BLaER1 treated with 17β-estradiol and CSF1 and Interleukin-3, amounts not matched to agents 10 nM and 100 nM (cell line): ENCODE measurements around the gene NYNRIN.

Experiments
- H3K27ac ChIP-seq, 11 experiments: shearing (Covaris generic); formaldehyde crosslinking; 2 replicates each; pipeline ENCODE4 v1.8.1; 2022
- H3K27me3 ChIP-seq, 11 experiments: shearing (Covaris generic); formaldehyde crosslinking; 2 replicates each; pipeline ENCODE4 v1.8.1; 2022
- H3K36me3 ChIP-seq, 11 experiments: shearing (Covaris generic); formaldehyde crosslinking; 2 replicates each; pipeline ENCODE4 v1.8.1; 2022
- H3K4me1 ChIP-seq, 10 experiments: shearing (Covaris generic); formaldehyde crosslinking; 2 replicates each; pipeline ENCODE4 v1.8.1; 2022
- H3K4me2 ChIP-seq, 11 experiments: shearing (Covaris generic); formaldehyde crosslinking; 2 replicates each; pipeline ENCODE4 v1.8.1; 2022
- H3K4me3 ChIP-seq, 10 experiments: shearing (Covaris generic); formaldehyde crosslinking; 2 replicates each; pipeline ENCODE4 v1.8.1; 2022
- H3K9ac ChIP-seq, 11 experiments: shearing (Covaris generic); formaldehyde crosslinking; 2 replicates each; pipeline ENCODE4 v1.8.1; 2022
- H3K9me3 ChIP-seq, 11 experiments: shearing (Covaris generic); formaldehyde crosslinking; replicated peaks in 1 of 11; 2 replicates each; pipeline ENCODE4 v1.8.1; 2022
- H4K20me1 ChIP-seq, 11 experiments: shearing (Covaris generic); formaldehyde crosslinking; 2 replicates each; pipeline ENCODE4 v1.8.1; 2022
- Cebpa-rat ChIP-seq, 11 experiments: shearing (Covaris generic); IDR thresholded peaks; 2 replicates each; pipeline ENCODE4 v1.8.1; 2022

Gene NYNRIN

GRCh38 chr14:24429395-24430142, 30.8 kb downstream of the NYNRIN start, which contains the start of the genes CBLN3 and KHNYN:
Gene CBLN3, minus strand, starts transcription at chr14:24429668. Its CDS starts 614 bp downstream, at chr14:24429054.
Gene KHNYN, plus strand, starts transcription at chr14:24429954. Its CDS starts 777 bp downstream, at chr14:24430731.
- Histone ChIP-seq H3K4me2 (peak within 1 kb of the TSS; percentile 88 to 99 (median 98)), H3K9me3 (no peaks in the 10 kb centered on the region), H3K4me1 (peaks cover 60 to 93% (median 86%) of the 10 kb centered on the region in 10 experiments), H4K20me1 (peaks cover 4 to 29% (median 21%) of the 10 kb centered on the region in 11 experiments; a peak in 15 of 22 replicates), H3K27me3 (no peaks in the 10 kb centered on the region), H3K4me3 (peak within 1 kb of the TSS; percentile 78 to 91 (median 84)), H3K9ac (peak within 1 kb of the TSS; percentile 94 to 99 (median 97)), H3K36me3 (peaks cover 22 to 28% (median 26%) of the 10 kb centered on the region in 11 experiments), H3K27ac (peak within 1 kb of the TSS; percentile 96 to 99 (median 98))
- no peak for TF ChIP-seq Cebpa-rat (IDR thresholded peaks at IDR 0.05)

DNA sequence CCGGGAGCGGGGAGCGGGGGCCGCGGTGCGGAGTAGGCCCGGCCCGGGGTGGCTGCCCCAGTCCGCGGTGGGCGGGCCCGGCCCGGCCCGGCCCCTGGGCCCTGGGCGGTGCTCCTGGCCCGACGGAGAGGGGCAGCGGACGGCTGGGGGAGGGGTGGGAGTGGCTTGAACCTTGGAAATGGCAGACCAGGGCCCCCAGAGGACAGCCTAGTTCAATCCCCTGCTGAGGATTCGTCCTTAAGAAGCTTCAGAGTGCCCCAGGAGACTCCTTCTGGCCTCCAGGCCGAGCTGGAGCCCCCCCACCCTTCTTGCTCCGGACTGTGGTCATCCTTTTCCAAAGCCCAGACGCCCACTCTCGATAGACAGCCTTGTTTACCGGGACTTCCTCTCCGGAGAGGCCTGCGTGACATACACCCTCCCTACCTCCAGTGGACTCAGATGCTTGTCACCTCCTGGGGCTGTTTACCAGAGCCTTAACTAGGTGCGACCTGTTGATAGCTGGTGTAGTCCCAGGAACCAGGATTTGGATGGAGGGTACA, 31.4 kb downstream of the NYNRIN start:
- H3K36me3 ChIP-seq = peaks cover 22 to 34% (median 28%) of the 10 kb centered on the region in 11 experiments
- peaks cover 4 to 29% (median 21%) of the 10 kb centered on the region in 11 experiments; a peak in 15 of 22 replicates for H4K20me1 ChIP-seq
- no peak for TF ChIP-seq Cebpa-rat (IDR thresholded peaks at IDR 0.05)
- H3K9me3 ChIP-seq = no peaks in the 10 kb centered on the region
- H3K4me3 ChIP-seq = peak overlapping the region; percentile 78 to 91 (median 84)
- H3K9ac ChIP-seq = peak overlapping the region; percentile 94 to 99 (median 97)
- H3K27me3 ChIP-seq = no peaks in the 10 kb centered on the region
- H3K4me2 ChIP-seq = peak overlapping the region; percentile 88 to 99 (median 98)
- peaks cover 61 to 93% (median 86%) of the 10 kb centered on the region in 10 experiments for H3K4me1 ChIP-seq
- peak overlapping the region; percentile 96 to 99 (median 98) for H3K27ac ChIP-seq

DNA sequence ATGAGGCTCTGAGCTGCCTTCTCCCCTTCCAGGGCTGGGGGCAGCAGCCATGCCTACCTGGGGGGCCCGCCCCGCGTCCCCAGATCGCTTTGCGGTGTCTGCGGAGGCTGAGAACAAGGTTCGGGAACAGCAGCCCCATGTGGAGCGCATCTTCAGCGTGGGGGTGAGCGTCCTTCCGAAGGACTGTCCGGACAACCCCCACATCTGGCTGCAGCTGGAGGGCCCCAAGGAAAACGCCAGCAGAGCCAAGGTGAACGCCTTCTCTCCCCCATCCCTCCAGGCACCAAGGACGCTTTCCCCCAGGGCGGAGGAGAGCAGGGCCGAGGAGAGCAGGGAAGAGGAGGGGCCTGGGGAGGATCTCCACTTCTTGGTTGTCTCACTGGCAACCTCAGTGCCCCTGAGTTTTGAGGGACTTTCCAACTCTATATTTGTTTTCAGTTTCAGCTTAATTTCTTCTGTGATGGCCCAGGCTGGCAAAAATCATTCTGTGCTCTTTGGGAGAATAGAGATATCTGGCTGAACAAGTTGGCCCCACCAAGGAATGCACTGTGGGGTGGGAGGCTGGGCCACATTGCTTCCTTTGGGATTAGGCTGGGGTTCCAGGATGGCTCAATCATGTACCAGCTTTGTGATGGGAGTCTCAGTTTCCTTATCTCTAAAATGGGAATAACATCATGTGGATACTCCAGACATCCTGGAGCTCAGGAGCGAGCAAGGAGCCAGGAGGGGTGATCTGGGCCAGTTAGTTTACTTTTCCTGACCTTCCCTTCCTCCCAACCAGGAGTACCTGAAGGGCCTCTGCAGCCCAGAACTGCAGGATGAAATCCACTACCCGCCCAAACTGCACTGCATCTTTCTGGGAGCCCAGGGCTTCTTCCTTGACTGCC, 32.1 kb downstream of the NYNRIN start:
- Histone ChIP-seq H3K9me3 (no peaks in the 10 kb centered on the region), H3K9ac (peak overlapping the region; percentile 94 to 99 (median 97)), H3K27me3 (no peaks in the 10 kb centered on the region), H3K4me3 (peak overlapping the region; percentile 78 to 91 (median 84)), H3K27ac (peak overlapping the region; percentile 96 to 99 (median 98)), H4K20me1 (peaks cover 4 to 36% (median 21%) of the 10 kb centered on the region in 11 experiments; a peak in 15 of 22 replicates), H3K4me2 (peak overlapping the region; percentile 88 to 99 (median 98)), H3K36me3 (peaks cover 22 to 38% (median 31%) of the 10 kb centered on the region in 11 experiments), H3K4me1 (peaks cover 61 to 93% (median 87%) of the 10 kb centered on the region in 10 experiments)
- no peak for TF ChIP-seq Cebpa-rat (IDR thresholded peaks at IDR 0.05)

GRCh38 chr14:24431569-24432258, 32.9 kb downstream of the NYNRIN start:
- peaks cover 4 to 42% (median 21%) of the 10 kb centered on the region in 11 experiments; a peak in 15 of 22 replicates for H4K20me1 ChIP-seq
- TF ChIP-seq Cebpa-rat (IDR thresholded peaks at IDR 0.05) = no peak
- no peaks in the 10 kb centered on the region for H3K9me3 ChIP-seq
- H3K4me2 ChIP-seq = peak overlapping the region; percentile 88 to 99 (median 98)
- H3K4me3 ChIP-seq = peak overlapping the region; percentile 78 to 91 (median 84)
- H3K27me3 ChIP-seq = no peaks in the 10 kb centered on the region
- peaks cover 22 to 44% (median 34%) of the 10 kb centered on the region in 11 experiments for H3K36me3 ChIP-seq
- peak overlapping the region in 10 of 11 experiments; percentile 96 to 99 (median 98); a peak in 20 of 22 replicates for H3K27ac ChIP-seq
- H3K9ac ChIP-seq = peak overlapping the region; percentile 94 to 99 (median 97); a peak in 21 of 22 replicates
- H3K4me1 ChIP-seq = peaks cover 68 to 93% (median 88%) of the 10 kb centered on the region in 10 experiments

- Histone ChIP-seq H3K9me3 (no peaks in the 10 kb centered on the region), H4K20me1 (peaks cover 4 to 44% (median 21%) of the 10 kb centered on the region in 11 experiments; a peak in 15 of 22 replicates), H3K4me1 (peaks cover 76 to 93% (median 89%) of the 10 kb centered on the region in 10 experiments), H3K4me2 (peak overlapping the region; percentile 88 to 99 (median 98)), H3K27me3 (no peaks in the 10 kb centered on the region), H3K27ac (peak overlapping the region in 7 of 11 experiments; percentile 12 to 98 (median 41); a peak in 10 of 22 replicates), H3K36me3 (peaks cover 22 to 51% (median 40%) of the 10 kb centered on the region in 11 experiments), H3K9ac (peak overlapping the region; percentile 38 to 99 (median 95); a peak in 18 of 22 replicates), H3K4me3 (peak overlapping the region in 8 of 10 experiments; percentile 12 to 91 (median 84); a peak in 13 of 20 replicates)
- no peak for TF ChIP-seq Cebpa-rat (IDR thresholded peaks at IDR 0.05)
Measured at GRCh38 chr14:24432259-24433131, 33.7 kb downstream of the NYNRIN start.

DNA sequence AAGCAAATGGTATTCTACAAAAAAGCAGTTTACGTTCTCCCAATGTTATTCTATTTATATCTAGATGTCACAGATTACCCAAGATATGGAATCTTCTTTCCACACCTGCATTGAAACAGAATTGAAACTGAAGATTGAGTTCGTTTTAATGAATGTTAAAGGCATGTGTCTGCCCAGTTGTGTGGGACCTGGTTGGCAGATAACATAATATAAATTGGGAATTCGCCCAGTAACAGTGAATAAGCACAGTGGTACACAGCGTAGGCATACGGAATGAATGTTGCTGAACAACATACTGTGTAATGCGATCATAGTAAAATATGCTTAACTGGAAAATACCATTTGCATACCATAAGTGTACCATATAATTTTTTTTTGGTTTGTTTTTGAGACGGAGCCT, 35.2 kb downstream of the NYNRIN start:
- Histone ChIP-seq H3K4me2 (peak overlapping the region in 6 of 11 experiments; percentile 94 to 99 (median 97); a peak in 11 of 22 replicates), H3K9ac (0 out of 22 replicates have a peak overlapping the region, but pooled peaks of 2 of the 11 experiments have one; percentile 51 to 89), H3K36me3 (peaks cover 35 to 66% (median 55%) of the 10 kb centered on the region in 11 experiments), H4K20me1 (peaks cover 4 to 53% (median 21%) of the 10 kb centered on the region in 11 experiments; a peak in 15 of 22 replicates), H3K4me3 (no peak overlapping the region), H3K9me3 (no peaks in the 10 kb centered on the region), H3K27ac (peak overlapping the region in 4 of 11 experiments; percentile 18 to 97 (median 94); a peak in 4 of 22 replicates), H3K4me1 (peaks cover 73 to 93% (median 89%) of the 10 kb centered on the region in 10 experiments), H3K27me3 (no peaks in the 10 kb centered on the region)
- no peak for TF ChIP-seq Cebpa-rat (IDR thresholded peaks at IDR 0.05)

DNA sequence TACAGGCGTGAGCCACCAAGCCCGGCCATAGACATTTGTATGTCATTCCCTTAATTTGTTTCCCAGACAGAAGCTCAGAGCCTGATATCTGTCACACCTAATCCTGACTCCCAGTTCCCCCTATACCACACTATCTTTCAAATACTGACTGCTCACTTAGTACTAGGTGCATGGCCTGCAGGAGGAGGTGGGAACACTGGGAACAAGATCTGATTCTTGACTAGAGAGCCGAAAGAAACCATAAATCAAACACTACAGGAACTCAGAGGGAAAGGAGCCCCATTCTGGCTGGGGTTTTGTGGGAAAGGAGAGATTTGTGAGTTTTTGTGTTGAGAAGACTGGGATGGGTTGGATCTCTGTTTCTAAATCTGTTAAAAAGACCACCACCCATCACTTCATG, 35.9 kb downstream of the NYNRIN start:
- Histone ChIP-seq H3K9me3 (no peaks in the 10 kb centered on the region), H3K9ac (peak overlapping the region in 6 of 11 experiments; percentile 31 to 91 (median 86); a peak in 7 of 22 replicates), H3K27ac (peak overlapping the region in 8 of 11 experiments; percentile 5 to 97 (median 92); a peak in 15 of 22 replicates), H4K20me1 (peaks cover 4 to 58% (median 21%) of the 10 kb centered on the region in 11 experiments; a peak in 15 of 22 replicates), H3K4me1 (peaks cover 73 to 93% (median 90%) of the 10 kb centered on the region in 10 experiments), H3K4me3 (no peak overlapping the region), H3K36me3 (peaks cover 41 to 73% (median 61%) of the 10 kb centered on the region in 11 experiments), H3K4me2 (peak overlapping the region in 10 of 11 experiments; percentile 7 to 99 (median 97); a peak in 19 of 22 replicates), H3K27me3 (no peaks in the 10 kb centered on the region)
- TF ChIP-seq Cebpa-rat (IDR thresholded peaks at IDR 0.05) = no peak
